Activated CD8-positive, alpha-beta memory T cell treated with anti-CD3 and anti-CD28 coated beads, Interleukin-2, amount 50 U/mL, for 4 hours (primary cell): ENCODE data around the gene OR10AD1.
"Not testable (repeated sequence)": the region's sequence is repeated elsewhere in the genome, so short reads cannot be mapped to it uniquely, and the experiment has no call there.

Source experiments
- DNase-seq: peaks from one replicate; pipeline ENCODE4 v3.0.0-alpha.2; 2020

The OR10AD1 gene

DNA sequence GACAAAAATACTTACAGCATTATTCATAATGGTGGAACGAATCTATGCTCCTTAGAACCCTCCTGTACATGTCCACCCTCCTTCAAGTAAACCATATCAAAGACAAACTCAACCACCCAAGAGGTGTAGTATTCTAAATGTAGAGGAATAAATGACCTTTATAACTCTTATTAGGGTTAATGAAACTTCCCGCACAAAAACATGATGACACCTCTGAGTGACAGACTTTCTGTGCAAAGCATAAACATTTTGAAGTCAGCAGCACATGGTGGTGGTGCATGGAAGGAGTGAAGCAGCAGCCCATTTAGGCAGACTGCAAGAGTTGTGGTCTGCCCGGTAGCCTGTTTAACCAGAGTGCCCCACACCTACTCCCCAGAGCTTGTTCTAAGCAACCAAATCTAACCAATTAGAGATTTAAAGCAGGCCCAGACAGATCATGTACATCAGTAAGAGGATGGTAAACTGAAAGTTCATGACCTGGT is 45.2 kb downstream of the OR10AD1 start:
- no peak for DNase-seq

DNA sequence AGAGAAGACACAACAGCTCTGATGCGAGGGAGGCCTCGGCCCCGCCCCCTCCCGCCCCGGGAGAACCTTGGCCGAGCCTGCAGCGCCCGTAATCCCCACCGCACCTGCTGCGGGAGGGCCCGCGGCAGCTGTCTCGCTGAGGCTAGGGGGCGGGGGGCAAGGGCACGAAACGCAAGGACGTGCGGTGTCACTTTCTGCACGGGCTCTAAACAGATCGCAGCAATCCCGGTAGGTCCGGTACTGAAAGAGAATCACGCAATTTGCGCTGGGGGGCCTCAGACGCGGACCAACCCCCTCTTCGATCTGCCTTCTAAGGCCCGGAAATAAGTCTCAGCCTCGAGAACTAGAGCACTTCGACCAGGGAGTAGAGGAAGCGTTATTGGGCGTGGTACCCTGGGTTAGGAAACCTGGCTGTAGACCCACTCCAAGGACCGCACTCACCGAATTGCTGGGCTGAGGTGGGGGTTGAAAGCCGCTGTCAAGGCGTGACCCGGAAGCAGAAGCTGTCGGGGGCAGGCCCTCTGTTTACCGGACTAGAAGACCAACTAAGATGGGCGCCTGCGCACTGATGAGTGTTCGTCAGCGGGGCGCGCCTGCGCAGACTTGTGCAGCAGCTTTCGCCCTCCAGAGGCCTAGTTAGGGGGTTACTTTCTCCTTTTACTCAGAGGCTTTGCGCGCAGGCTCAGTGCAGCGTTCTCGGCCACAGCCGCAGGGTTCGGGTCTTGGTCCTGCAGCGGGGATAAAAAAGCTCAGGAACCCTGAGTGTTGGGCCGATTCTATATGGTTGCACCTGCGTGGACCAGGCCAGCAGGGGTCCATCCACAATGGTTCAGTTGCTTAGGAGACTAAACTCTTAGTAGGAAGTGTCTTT is 45.8 kb downstream of the OR10AD1 start, which contains the start of gene ASB8:
ASB8 (minus strand) TSS at position 498 of the 871 bp plus-strand sequence. CDS start 4,019 bp downstream, outside the sequence.
- DNase-seq, result peak; percentile 99

DNA sequence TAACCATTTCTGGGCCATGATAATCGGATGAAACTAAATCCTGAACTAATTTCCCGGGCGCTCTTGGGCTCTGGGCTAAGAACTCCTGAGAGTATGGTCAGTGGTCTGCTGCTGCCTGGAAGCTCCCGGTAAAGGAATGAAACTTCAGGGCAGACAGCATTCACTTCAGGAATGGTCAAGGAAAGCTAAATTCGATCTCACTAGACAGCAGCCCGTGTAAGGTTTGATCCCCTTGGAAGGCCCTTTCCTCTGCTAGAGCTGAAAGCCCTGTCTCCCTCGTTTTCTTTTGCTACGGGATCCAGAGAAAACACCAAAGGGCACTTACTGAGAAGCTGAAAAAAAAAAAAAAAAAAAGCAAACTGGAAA is 46.5 kb downstream of the OR10AD1 start:
- DNase-seq, result no peak

DNA sequence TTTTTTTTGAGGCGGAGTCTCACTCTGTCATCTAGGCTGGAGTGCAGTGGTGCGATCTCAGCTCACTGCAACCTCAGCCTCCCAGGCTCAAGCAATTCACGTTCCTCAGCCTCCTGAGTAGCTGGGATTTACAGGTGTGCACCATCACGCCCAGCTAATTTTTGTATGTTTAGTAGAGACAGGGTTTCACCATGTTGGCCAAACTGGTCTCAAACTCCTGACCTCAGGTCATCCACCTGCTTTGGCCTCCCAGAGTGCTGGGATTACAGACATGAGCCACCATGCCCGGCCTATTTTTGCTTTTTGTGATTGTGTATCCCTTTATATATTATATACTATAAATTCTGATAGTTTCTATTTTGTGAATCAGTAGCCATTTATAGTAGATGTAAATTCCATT is 47.3 kb downstream of the OR10AD1 start:
- not testable (repeated sequence) for DNase-seq
